ENCODE results near the gene ANKIB1.

- TF ChIP-seq CTCF (IDR thresholded peaks at IDR 0.05; ENCODE audit: low read depth, low read length, poor library complexity, severe bottlenecking) = no peak
- TF ChIP-seq EZH2phosphoT487 (IDR thresholded peaks at IDR 0.05; ENCODE audit: borderline replicate concordance, low read length) = no peak
Observed at GRCh38 chr7:92255308-92255707, 9.5 kb downstream of the ANKIB1 start.

Data from DOHH2 (cell line).